ENCODE results near the gene ETV6. TPM values are rescaled to one million over a fixed set of nuclear protein-coding genes. Genes with fewer than 3 reads are reported as not detected.
A peak's percentile ranks its signal among the peaks of the same experiment; 100 is the strongest.

ETV6 gene
- total RNA-seq, 1 donor from 2014 or later = 11.9 TPM

DNA sequence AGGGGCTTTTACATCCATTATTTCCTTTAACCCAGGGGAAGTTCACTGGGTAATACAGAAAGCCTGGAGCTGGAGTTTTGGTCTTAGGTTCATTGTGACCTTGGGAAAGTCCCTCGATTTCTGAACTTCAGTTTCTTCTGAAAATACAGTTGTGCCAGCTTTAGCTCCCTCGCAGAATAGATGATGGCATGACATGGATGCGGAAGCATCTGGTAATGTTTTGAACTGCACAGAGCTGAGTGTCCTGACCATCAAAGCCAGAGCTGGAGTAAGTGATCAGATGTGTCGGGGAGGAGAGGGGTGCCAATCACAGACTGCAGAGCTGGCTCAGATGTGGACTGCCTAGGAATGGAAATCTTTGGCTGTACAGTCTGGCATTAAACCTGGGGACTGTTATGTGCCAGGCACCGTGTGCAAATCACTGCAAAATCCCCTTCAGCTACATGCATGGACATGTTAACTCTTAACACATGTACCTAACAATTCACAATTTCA, 180.9 kb downstream of the ETV6 start:
- no peak for DNase-seq

DNA sequence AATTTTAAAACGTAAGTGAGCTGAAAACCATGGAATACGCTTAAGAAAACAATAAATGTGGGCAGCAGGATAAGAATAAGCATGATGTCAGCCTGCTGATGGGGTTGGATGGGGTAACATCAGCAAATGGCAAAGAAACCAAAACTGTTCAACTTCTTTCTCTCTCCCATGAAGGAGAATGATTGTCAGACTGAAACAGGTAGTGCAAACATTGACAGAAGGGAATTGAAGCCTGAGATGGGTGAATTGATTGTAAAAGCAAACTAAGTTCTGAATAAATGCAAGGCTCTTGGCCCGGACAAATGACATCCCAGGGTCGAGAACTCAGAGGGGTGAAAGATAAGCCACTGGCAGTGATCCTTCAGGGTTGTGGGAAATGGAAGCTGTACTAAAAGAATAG, 182.6 kb downstream of the ETV6 start:
- no peak for DNase-seq

DNA sequence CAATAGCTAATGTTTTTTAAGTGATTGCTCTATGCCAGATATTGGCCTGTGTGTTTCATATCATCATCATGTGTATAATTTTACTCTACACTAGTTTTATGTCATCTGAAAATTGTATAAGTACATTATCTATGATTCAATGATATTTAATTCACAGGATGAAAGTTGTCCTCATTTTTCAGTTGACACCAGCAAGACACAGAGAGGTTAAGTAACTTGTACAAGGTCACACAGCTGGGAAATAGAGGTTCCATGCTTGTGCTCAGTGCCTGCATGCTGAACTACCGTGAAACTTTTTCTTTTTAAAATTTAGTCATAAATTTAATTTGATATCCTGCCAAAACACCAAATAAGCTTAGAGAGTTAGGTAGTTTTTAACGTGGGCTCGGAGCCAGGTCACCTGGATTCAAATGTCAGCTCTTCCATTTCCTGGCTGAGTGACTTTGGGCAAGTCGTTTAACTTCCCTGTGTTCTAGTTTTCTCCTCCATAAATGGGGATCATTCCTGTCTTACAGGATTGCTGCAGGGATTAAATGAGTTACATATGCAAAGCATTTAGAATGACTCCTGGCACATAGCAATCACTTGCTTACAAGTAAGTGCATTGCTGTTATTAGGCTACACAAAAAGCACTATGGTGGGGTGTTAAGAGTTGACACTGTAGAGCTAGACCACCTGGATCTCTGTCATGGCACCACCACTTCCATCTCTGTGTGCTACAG, 183.9 kb downstream of the ETV6 start:
- DNase-seq = no peak

DNA sequence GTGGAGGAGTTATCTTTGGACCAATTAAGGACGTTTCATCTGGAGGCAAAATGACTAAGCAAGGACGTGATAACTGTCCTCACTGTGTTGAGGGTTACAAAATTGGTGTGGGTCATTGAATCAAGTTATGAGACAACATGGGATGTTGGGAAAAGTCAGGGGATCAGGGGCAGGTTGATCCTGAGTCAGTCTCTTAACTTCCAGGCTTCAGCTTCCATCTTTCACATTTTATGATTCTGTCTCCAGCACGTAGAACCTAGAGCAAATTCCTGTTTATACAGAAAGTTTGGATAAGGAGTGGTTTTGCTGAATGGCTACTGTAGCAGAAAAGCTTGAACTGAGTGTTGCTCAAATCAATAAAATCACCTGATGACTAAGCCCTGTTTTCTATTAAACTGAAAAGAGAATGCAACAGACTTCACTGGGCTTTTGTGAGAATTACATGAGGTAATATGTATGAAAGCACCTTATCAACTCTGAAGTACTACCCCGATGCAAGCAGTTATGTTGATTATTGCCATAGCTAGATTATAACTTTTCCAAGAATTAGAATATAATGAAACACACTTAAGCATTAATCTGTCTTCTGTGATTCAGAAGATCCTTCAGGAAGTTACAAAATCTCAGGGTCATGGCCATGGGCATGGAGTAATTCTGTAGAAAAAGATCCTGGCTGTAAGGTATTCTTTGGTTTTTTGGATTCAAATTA, 184.8 kb downstream of the ETV6 start:
- DNase-seq = no peak

DNA sequence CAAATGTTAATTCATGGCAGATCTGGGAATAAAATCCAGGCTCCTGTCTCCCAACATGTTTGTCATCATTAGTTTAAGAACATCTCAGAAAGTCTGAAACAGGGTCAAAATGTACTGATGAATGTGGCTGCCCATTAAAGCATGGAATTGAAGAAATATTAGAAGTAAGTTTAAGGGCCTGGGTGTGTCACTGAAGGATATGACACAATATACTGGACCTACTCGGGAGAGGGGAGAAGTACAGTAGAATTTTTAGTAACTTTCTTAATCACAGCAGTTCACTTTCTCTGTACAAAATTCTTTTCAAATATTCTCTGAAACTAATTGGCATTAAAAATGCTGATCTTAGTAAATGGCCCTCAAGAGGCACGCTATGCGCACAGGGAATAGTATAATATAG, 185.5 kb downstream of the ETV6 start:
- DNase-seq = no peak

DNA sequence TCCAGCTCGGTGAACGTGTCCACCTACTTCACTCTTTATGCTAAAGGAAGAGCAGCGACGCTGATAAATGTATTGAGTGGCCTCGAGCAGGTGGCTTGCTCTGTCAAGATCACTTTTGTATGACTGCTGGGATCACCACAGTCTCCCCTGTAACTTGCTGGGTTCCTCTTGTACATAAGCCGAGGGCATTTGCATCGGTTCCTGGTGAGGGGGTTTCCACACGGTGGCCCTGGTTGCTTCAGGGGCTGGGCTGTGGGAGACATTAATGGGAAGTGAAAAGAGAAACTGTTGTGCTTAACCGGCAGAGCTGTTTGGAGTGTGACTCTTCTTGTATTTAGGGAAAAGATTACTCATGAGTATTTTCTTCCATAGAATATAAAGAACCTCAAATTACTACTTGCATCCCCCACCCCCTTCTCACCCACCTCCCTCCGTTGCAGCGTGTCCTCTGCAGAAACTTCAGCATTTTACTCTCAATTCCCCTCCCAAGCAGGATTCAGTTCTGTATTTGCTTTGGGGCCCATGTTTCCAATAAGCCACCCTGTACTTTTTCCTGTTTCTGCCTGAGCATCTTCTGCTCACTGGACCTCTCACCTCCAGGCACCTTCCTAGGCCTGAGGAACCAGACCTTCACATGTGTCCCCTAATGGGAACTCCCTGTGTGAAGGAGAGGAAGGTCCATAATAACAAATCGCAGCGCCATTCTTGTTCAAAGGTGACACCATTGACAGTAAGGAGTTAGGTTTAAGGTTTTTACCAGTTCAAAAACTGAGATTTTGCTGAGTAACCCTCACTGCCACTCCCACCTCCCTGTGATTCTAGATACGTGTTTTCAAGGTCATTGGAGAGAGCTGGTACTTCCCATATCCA, 187.0 kb downstream of the ETV6 start:
- peak; percentile 14 for DNase-seq

DNA sequence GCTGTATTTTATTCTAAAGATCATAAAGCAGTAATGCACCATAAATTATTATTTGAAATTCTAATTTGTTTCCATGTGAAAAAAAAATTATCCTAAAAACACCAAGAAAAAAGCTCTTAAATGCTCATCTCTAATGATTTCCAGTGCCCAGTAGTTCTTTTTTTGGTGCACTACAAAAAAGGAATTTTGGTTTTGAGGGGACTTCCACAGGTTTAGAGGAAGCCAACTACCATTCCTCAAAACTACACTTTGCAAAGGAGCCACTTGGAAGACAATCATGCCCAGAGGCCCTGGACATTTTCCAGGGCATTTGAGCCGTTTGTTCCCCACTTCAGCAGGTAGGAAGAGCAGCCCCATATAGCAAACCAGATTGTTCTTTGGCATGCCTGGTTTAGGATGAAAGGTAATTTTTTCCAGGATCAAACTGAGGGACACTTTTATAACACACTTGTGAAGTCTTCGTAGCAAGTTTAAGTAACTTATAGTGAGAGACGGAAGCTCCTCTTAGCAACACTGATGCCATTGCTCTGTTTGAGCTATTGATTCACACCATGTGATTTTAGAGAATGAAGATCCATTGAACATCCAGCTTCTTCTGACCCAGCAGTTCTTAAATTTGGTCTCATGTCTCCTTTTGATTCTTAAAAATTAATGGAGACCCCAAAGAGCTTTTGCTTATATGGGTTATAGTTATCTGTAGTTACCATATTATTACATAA, 187.9 kb downstream of the ETV6 start:
- DNase-seq = no peak

DNA sequence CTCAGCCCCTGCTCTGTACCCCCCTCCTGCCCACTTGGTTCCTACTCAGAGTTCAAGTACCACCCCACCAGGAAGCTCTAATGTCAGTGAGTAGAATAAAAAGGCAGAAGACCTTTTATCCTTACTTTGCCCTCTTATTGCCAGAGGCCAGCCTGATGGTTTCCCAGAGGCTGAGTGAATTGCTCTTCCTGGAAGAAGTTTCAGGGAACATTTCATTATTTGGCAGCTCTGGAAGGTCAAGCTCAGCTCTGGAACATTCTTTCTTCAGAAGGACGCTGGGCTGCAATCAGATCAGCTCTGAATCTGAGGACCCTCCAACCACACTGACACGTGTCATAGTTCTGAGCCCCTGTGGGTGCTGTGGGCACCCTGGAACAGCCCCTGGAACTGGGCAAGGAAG, 188.9 kb downstream of the ETV6 start:
- no peak for DNase-seq

DNA sequence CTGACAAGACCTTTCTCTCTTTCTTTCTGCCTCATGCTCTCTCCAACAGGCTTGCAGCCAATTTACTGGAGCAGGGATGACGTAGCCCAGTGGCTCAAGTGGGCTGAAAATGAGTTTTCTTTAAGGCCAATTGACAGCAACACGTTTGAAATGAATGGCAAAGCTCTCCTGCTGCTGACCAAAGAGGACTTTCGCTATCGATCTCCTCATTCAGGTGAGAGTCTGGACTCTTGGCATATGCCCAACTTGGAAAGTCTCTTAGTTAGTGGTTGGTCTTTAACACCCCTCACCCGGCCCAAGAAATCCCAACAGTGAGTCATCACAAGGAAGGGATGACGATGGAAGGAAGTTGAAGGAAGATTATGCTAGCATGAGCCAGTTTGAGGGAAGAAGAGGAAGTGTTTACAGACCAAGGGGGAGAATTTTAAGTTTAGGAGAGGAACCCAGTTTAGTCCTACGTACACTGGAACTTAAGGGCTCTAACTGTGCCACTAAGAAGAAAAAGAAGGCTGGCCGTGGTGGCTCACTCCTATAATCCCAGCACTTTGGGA, 189.7 kb downstream of the ETV6 start:
- DNase-seq = no peak

DNA sequence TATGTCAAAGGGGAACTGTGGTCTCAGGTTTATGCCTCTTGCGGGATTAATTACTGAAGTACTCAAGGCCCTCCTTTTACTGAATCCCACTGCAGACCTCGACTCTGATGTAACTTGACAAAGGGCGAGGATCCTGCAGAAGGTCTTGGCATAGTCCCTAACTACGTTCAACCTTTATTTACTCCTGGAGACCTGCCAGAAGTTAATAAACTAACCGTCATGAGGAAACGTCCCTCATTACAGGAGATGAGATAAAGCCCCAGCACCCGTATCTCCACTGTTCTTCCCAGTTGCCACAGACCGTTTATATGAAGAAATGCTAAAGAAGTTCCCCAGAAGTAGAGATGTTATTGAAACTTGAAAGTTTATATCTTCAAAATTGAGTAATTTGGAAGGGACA, 190.9 kb downstream of the ETV6 start:
- no peak for DNase-seq

DNA sequence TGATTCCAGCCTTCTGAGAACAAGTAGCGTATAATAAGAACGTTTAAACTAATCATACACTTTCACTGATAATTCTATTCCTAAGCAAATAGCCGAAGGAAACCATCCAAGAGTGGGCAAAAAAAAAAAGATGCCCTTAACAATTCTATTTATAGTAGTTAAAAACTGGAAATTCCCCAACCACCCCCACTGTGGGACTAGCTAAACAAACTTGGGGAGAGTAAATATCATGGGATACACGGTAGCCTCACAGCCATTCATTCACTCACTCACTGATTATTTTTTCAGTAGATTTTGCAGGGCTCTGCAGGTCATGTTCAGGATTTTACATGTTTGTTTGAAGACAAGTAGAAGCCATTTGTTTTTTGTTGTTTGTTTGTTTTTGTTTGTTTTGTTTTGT, 197.0 kb downstream of the ETV6 start:
- no peak for DNase-seq

DNA sequence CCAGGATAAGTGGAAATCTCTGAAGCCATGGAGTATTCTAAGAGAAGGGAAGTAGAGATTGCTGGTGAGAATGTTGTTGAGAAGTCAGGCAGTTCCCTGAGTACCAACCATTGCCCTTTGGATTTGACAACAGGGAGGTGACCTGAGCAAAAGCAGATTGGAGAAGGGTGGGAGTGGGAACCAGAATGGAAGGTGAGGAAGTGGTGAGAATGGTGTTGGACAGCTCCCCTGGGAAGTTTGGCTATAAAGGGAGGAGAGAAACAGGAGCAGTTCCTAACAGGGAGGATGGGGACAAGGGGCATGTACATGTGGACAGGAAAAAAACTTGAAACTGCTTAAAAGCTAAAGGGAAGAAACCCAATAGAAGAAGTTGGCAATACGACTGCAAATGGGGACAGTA, 198.1 kb downstream of the ETV6 start:
- no peak for DNase-seq

DNA sequence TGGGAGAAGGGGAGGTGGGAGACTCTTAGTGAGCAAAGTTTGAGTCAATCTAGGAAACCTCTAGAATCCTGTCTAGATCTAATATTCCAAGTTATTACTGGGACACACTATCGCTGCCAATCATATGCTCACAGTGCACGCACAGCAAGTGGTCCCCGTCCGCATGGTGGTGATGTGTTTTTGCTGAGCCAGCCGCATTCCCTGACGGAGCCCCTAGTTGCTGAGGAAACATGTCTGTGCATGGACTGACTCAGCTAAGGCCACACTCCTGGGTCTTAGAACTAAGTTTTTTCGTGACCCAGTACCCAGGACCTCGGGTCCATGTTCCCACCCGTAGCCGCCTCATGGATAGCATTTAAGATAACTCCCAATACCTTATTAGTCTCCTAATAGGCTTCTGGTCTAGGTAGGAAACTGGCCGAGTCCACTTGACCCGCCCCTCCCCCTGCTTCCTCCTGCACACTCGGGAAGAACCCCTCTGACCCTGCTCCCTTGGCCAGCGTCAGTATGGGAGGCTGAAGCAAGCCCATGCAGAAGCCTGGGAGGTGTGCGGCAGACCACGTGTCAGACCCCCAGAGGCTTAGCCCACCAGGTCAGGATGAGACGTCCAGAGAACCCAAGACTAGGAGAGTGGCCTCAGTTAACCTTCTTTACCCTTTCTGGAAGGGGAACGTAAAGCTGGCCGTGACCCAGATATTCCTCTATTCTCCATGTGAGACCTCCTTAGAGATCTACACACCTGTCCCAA, 200.5 kb downstream of the ETV6 start:
- DNase-seq = no peak

DNA sequence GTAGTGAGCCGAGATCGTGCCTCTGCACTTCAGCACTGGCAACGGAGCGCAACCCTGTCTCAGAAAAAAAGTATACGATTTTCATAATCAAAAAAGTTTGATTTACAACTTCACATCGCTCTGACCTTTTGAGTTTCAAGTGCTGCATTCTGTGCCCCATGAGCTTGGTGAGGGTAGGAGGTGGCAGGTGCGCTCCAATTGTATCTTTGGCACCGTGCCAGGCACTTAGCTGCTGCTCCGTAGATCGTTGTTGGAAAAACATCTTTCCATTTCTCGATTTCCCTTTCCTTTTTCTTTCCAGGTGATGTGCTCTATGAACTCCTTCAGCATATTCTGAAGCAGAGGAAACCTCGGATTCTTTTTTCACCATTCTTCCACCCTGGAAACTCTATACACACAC, 203.7 kb downstream of the ETV6 start:
- DNase-seq = no peak

DNA sequence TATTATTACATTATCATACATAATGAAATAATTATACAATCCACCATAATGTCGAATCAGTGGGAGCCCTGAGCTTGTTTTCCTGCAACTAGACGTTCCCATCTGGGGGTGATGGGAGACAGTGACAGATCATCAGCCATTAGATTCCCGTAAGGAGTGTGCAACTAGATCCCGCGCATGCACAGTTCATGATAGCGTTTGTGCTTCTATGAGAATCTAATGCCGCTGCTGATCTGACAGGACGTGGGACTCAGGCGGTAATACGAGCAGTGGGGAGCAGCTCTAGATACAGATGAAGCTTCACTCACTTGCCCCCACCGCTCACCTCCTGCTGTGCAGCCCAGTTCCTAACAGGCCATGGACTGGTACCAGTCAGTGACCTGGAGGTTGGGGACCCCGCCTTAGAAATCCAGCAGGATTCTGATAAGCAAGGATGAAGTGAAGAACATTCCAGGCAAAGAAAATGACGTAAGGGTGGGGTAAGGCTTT, 204.6 kb downstream of the ETV6 start:
- DNase-seq = no peak

DNA sequence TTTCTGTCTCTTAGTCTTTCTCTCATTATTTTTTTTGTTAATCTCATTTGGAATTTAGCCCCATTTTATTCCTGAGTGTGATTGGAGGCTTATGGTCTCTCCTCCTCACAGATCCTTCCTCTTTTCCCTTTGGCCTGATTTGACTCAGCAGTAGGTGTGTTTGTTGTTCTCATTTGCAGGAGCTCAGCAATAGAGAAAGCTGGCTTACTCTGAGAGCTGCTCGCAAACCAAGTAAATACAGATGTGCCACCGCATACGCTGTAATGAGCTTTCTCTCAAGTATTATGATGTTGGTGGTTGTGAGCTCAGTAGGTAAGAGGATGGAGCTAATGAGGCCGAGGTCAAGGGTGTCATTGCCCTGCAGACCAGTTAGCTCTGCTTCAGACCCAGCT, 206.5 kb downstream of the ETV6 start:
- no peak for DNase-seq

DNA sequence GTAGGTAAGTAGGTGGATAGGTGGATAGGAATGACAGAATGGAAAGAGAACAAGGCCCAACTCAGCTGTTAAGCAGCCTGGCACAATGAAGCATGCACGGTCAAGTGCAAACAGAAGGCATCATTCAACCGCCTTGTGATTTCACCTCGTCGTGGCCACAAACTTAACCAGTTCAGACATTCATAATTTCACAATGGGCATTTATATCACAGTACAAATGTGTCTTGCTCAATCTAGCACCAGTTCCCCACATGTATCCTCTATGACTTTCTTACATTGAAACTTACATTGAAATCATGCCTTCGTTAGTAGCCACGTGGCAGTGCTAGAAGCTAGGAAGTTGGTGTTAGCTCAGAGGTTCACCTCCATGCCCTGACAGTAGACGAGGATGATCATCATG, 207.5 kb downstream of the ETV6 start:
- DNase-seq = no peak

DNA sequence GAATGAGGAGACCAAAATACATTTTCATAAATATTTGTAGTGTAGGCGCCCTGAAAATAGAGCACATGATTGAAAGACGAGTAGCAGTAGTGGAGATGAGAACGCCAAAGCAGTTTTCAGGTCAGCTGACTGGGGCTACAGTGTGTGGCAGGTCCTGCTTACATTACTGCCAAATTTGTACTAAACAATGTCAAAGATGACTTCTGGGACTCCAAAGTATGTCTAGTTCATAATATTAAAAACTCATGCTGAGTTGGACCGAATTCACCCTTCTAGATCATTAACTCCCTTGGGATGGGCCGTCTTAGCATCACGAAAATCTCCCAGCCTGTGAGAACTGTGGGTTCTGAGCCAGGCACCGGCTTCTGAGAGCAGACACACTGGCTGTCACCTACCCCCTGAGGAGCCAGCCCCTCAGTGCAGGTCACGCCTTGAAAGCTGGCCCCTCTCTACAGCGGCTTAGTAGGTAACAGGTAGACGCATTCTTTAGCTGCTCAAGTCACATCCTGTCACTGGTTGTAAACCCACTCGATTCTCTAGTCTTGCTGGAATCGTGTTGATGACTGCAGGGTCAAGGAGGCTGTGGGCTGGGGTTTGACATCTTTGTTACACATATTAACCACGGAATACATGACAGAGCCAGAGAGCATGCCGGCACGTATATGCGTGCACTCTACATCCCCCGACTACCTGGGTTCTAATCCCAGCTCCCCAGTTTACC, 210.4 kb downstream of the ETV6 start:
- DNase-seq = no peak

DNA sequence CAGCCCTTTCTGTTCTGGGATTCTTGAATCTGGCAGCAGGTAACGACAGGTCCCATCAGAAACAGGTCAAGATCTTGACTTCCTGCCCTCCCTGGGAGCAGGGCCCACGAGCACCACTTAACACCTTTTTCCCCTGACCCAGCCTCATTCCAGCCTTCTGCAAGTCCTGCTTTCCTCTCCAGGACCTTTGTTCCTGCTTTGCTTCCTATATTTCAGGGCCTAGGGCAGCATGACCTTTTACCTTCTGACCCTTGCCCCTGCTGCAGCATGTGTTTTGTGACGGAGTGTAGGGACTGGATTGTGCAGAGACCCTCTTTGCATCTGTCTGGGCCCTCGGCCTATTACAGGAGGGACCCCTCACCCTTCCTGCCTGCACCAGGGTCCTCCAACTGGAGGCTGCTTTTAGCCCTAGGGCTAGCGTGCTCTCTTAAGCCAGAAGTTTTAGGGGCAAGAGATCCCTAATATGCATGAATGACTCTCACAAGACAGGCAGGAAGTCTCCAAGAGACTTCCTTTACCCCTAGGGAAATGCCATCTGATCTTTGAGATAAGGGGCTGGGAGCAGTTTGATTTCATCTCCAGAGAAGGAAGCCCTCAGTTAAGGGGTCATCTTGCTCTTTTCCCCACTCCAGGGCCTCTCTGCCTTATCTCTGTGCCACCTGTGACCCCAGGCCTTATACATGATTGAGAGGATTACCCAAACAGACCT, 211.8 kb downstream of the ETV6 start:
- no peak for DNase-seq
